GM12865 (cell line): ENCODE data around the gene SLC38A1.

ENCODE experiments used
- DNase-seq: peaks from one replicate; pipeline ENCODE4 v3.0.0; 2010; ENCODE audit warnings: low read depth
- H3K4me3 ChIP-seq: 2 replicates; pipeline ENCODE4 v1.5.1; 2011; ENCODE audit warnings: mild to moderate bottlenecking, low read depth, low read length, control low read depth
- TF ChIP-seq, protein P1 (sequence below): IDR thresholded peaks from 2 replicates; pipeline ENCODE4 v1.5.1; 2011; ENCODE audit warnings: low read length, control low read depth, low read depth, inconsistent platforms; ENCODE audit not compliant: insufficient read depth; ENCODE audit errors: missing control alignments

Gene SLC38A1

GRCh38 chr12:46149079-46149464 is 119.8 kb downstream of the SLC38A1 start:
- no peak overlapping the region for H3K4me3 ChIP-seq
- no peak for DNase-seq
- TF ChIP-seq, protein P1, sequence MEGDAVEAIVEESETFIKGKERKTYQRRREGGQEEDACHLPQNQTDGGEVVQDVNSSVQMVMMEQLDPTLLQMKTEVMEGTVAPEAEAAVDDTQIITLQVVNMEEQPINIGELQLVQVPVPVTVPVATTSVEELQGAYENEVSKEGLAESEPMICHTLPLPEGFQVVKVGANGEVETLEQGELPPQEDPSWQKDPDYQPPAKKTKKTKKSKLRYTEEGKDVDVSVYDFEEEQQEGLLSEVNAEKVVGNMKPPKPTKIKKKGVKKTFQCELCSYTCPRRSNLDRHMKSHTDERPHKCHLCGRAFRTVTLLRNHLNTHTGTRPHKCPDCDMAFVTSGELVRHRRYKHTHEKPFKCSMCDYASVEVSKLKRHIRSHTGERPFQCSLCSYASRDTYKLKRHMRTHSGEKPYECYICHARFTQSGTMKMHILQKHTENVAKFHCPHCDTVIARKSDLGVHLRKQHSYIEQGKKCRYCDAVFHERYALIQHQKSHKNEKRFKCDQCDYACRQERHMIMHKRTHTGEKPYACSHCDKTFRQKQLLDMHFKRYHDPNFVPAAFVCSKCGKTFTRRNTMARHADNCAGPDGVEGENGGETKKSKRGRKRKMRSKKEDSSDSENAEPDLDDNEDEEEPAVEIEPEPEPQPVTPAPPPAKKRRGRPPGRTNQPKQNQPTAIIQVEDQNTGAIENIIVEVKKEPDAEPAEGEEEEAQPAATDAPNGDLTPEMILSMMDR: no peak

DNA sequence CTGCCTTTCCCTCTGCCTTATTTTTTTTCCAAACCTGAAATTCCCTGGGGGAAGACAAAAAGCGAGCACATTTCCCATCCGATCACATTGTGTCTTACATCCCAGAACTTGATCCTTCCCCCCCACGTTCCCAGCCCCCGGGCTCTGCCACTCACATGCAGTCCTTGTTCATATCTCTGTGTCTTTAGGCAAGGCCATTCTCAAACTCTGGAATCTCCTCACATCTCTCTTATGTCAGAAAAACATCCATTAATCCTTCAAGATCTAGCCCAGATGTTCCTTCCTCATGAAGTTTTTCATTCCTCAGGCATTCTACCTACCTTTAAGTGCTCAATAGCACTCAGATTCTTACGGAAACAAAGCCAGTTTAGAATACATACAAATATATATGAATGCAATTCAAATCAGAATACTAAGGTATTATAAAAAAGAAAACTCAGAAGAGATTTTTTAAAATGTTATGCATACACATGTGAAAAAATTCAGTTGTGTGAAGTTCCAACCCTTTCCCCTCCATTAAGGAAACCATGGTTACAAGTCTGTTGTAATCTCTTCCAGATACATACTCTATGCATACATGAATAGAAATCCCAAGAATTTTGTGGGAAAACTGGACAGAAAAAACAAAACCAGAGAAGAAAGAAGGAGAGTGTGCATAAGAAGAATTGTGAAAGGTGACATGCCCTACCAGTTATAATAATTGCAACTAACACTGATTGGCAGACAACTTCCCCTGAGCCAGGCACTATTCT is 120.3 kb downstream of the SLC38A1 start:
- no peak overlapping the region for H3K4me3 ChIP-seq
- no peak for DNase-seq
- TF ChIP-seq, protein P1: no peak

DNA sequence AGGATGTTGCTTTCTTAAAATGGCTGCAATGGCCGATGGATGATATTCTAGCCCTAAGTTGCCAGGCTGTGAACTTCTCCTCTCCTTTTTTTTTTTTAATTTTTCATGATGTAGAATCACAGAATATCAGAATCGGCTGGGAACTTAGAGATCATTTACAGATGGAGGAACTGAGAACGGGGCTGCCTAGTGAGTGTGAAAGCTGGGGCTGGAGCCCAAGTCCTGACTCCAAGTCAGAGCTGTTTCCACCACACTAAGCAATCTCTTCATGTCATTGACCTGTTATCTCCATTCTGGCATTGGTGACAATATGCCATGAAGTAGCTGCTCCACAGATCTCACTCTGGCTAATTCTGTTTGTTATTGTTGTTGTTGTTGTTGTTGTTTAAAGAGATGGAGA is 121.7 kb downstream of the SLC38A1 start:
- TF ChIP-seq, protein P1: no peak

GRCh38 chr12:46145881-46146280 is 123.0 kb downstream of the SLC38A1 start:
- no peak overlapping the region for H3K4me3 ChIP-seq
- TF ChIP-seq, protein P1: no peak
- DNase-seq: no peak

More for the DNA sequence above, 121.7 kb downstream of the SLC38A1 start:
- no peak for DNase-seq
- no peak overlapping the region for H3K4me3 ChIP-seq

- H3K4me3 ChIP-seq: no peak overlapping the region
- TF ChIP-seq, protein P1: no peak
- no peak for DNase-seq
Observed at GRCh38 chr12:46144433-46144832, 124.4 kb downstream of the SLC38A1 start.

DNA sequence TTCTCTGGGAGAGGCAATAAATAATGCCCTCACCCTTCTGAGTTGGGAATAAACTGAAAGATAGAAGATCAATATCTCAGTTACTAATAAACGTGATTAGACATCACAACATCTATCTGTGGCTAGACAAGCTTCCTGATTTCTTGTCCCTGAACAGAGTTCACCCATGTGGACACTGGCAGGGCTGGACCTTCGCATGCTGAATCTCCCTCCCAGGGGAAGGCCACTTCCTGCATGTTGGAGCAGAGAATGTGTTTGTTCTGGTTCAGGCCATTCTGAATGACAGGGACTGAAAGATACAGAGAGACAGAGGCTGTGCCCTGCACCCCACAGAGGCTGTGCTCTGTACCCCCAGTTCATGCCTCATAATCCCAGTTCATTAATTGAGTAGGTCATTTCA is 132.6 kb downstream of the SLC38A1 start:
- TF ChIP-seq, protein P1: no peak

GRCh38 chr12:46135750-46136149 is 133.1 kb downstream of the SLC38A1 start:
- TF ChIP-seq, protein P1: no peak
- H3K4me3 ChIP-seq: no peak overlapping the region
- DNase-seq: no peak

More for the DNA sequence above, 132.6 kb downstream of the SLC38A1 start:
- DNase-seq: no peak
- no peak overlapping the region for H3K4me3 ChIP-seq
